Mesenchymal stem cell (in vitro differentiated cells and primary cell): ENCODE measurements around the gene DMXL1.

Experiments
- DNase-seq: peaks from one replicate; pipeline ENCODE4 v3.0.0-alpha.2; 2013
- H2AFZ ChIP-seq: one replicate; pipeline ENCODE4 v1.6.1; 2013; ENCODE audit warnings: low read depth, mild to moderate bottlenecking, control low read depth, inconsistent platforms, low read length, moderate library complexity
- H2AK5ac ChIP-seq: 2 replicates; pipeline ENCODE4 v1.6.1; 2013; ENCODE audit warnings: low read length, moderate library complexity, mild to moderate bottlenecking, inconsistent platforms; ENCODE audit not compliant: severe bottlenecking
- H2BK120ac ChIP-seq: one replicate; pipeline ENCODE4 v1.6.1; 2013; ENCODE audit warnings: low read depth, mild to moderate bottlenecking, inconsistent platforms, low read length, moderate library complexity
- H2BK12ac ChIP-seq, 2 experiments: one replicate each; pipeline ENCODE4 v1.6.1; 2013; ENCODE audit warnings: inconsistent platforms in 2 of 2, low read length in 2 of 2, mild to moderate bottlenecking in 2 of 2, moderate library complexity in 2 of 2, control low read depth in 1 of 2
- H2BK15ac ChIP-seq: one replicate; pipeline ENCODE4 v1.6.1; 2013; ENCODE audit warnings: mild to moderate bottlenecking, low read depth, inconsistent platforms; ENCODE audit not compliant: poor library complexity, severe bottlenecking
- H2BK5ac ChIP-seq: 2 replicates; pipeline ENCODE4 v1.6.1; 2013; ENCODE audit warnings: low read depth, mild to moderate bottlenecking, low read length, control low read depth, inconsistent platforms; ENCODE audit not compliant: poor library complexity, severe bottlenecking
- H3K14ac ChIP-seq, 2 experiments: one replicate each; pipeline ENCODE4 v1.6.1; 2013; ENCODE audit warnings: inconsistent platforms in 2 of 2, low read length in 2 of 2, control low read depth in 1 of 2, mild to moderate bottlenecking in 1 of 2, moderate library complexity in 1 of 2
- H3K18ac ChIP-seq, 2 experiments: one replicate each; pipeline ENCODE4 v1.6.1; 2013; ENCODE audit warnings: inconsistent platforms in 2 of 2, low read length in 2 of 2, control low read depth in 1 of 2, low read depth in 1 of 2, mild to moderate bottlenecking in 1 of 2
- H3K23ac ChIP-seq, 2 experiments: one replicate each; pipeline ENCODE4 v1.6.1; 2013; ENCODE audit warnings: inconsistent platforms in 2 of 2, low read length in 2 of 2, mild to moderate bottlenecking in 2 of 2, moderate library complexity in 2 of 2, control low read depth in 1 of 2
- H3K27ac ChIP-seq: 2 replicates; pipeline ENCODE4 v1.5.1; 2013; ENCODE audit warnings: mild to moderate bottlenecking, moderate library complexity, low read length, control low read depth, inconsistent platforms; ENCODE audit not compliant: poor library complexity, severe bottlenecking
- H3K27me3 ChIP-seq, 2 experiments: 2 replicates each; pipeline versions ENCODE4 v1.6.1 to v1.7.0; 2013; ENCODE audit warnings: low read length in 2 of 2, mild to moderate bottlenecking in 2 of 2, moderate library complexity in 2 of 2, control low read depth in 1 of 2, inconsistent platforms in 1 of 2; ENCODE audit not compliant: control insufficient read depth in 1 of 2, insufficient read depth in 1 of 2
- H3K36me3 ChIP-seq, 2 experiments: 2 replicates each; pipeline versions ENCODE4 v1.6.1 to v1.7.0; 2013; ENCODE audit warnings: low read length in 2 of 2, control low read depth in 1 of 2, inconsistent platforms in 1 of 2, low read depth in 1 of 2, mild to moderate bottlenecking in 1 of 2; ENCODE audit not compliant: insufficient read depth in 2 of 2, control insufficient read depth in 1 of 2
- H3K4ac ChIP-seq, 2 experiments: one replicate each; pipeline ENCODE4 v1.6.1; 2013; ENCODE audit warnings: inconsistent platforms in 2 of 2, low read length in 2 of 2, mild to moderate bottlenecking in 2 of 2, moderate library complexity in 2 of 2, control low read depth in 1 of 2, low read depth in 1 of 2
- H3K4me1 ChIP-seq: 2 replicates; pipeline ENCODE4 v1.6.1; 2013; ENCODE audit warnings: low read depth, low read length, control low read depth; ENCODE audit not compliant: control insufficient read depth, insufficient read depth
- H3K4me2 ChIP-seq: 2 replicates; pipeline ENCODE4 v1.6.1; 2013; ENCODE audit warnings: low read length, mild to moderate bottlenecking, inconsistent platforms; ENCODE audit not compliant: poor library complexity, severe bottlenecking
- H3K4me3 ChIP-seq, 2 experiments: 2 replicates each; pipeline versions ENCODE4 v1.5.1 to v1.7.0; 2013; ENCODE audit warnings: low read length in 2 of 2, mild to moderate bottlenecking in 2 of 2, control low read depth in 1 of 2, low read depth in 1 of 2; ENCODE audit not compliant: insufficient read depth in 1 of 2
- H3K79me1 ChIP-seq: replicated peaks from 2 replicates; pipeline ENCODE4 v1.6.1; 2013; ENCODE audit warnings: mild to moderate bottlenecking, control low read depth, low read length, inconsistent platforms; ENCODE audit not compliant: poor library complexity, severe bottlenecking
- H3K9ac ChIP-seq: 2 replicates; pipeline ENCODE4 v1.7.0; 2013; ENCODE audit warnings: mild to moderate bottlenecking, low read length, moderate library complexity
- H3K9me3 ChIP-seq: 2 replicates; pipeline ENCODE4 v1.7.0; 2013; ENCODE audit warnings: mild to moderate bottlenecking, low read length; ENCODE audit not compliant: control insufficient read depth
- H4K8ac ChIP-seq: one replicate; pipeline ENCODE4 v1.6.1; 2013; ENCODE audit warnings: inconsistent platforms, mild to moderate bottlenecking, low read length, moderate library complexity
- H4K91ac ChIP-seq: one replicate; pipeline ENCODE4 v1.6.1; 2013; ENCODE audit warnings: mild to moderate bottlenecking, low read length, inconsistent platforms
- WGBS: methylation state at CpG from one replicate; pipeline ENCODE4 v1.1.7; 2013; ENCODE audit warnings: mixed read lengths; 5-methylcytosine and 5-hydroxymethylcytosine counted together

DMXL1 gene

GRCh38 chr5:119112151-119112550 is 41.3 kb downstream of the DMXL1 start:
- Histone ChIP-seq H3K9ac (no peak overlapping the region), H3K79me1 (peaks cover 5% of the 10 kb centered on the region), H3K14ac (no peak overlapping the region), H2AFZ (no peak overlapping the region), H2AK5ac (no peak overlapping the region), H3K9me3 (no peaks in the 10 kb centered on the region), H3K4me1 (no peaks in the 10 kb centered on the region), H4K8ac (no peak overlapping the region), H3K4me2 (no peak overlapping the region), H3K36me3 (peaks cover 6 to 62% of the 10 kb centered on the region in 2 experiments), H2BK12ac (no peak overlapping the region), H3K27ac (no peak overlapping the region), H3K18ac (no peak overlapping the region), H2BK120ac (no peak overlapping the region), H3K27me3 (no peaks in the 10 kb centered on the region), H3K4me3 (no peak overlapping the region), H3K4ac (no peak overlapping the region), H3K23ac (no peak overlapping the region), H2BK15ac (no peak overlapping the region), H2BK5ac (no peak overlapping the region), H4K91ac (no peak overlapping the region)
- no peak for DNase-seq
- 86% methylated on average over 5 of the region's 5 CpGs for WGBS

GRCh38 chr5:119117237-119117636 is 46.4 kb downstream of the DMXL1 start:
- H3K23ac ChIP-seq: no peak overlapping the region
- no peak for DNase-seq

GRCh38 chr5:119118000-119118399 is 47.1 kb downstream of the DMXL1 start:
- no peak overlapping the region for H2AK5ac ChIP-seq
- no peak overlapping the region for H2BK12ac ChIP-seq
- H3K23ac ChIP-seq: no peak overlapping the region
- no peak overlapping the region for H3K4me3 ChIP-seq
- no peak overlapping the region for H2BK5ac ChIP-seq
- H2AFZ ChIP-seq: no peak overlapping the region
- H4K91ac ChIP-seq: no peak overlapping the region
- H4K8ac ChIP-seq: no peak overlapping the region
- H3K9me3 ChIP-seq: no peaks in the 10 kb centered on the region
- H3K18ac ChIP-seq: no peak overlapping the region
- no peak overlapping the region for H2BK15ac ChIP-seq
- no peak overlapping the region for H3K4ac ChIP-seq
- H3K36me3 ChIP-seq: peaks cover 14 to 62% of the 10 kb centered on the region in 2 experiments
- no peak overlapping the region for H3K4me2 ChIP-seq
- no peak overlapping the region for H3K14ac ChIP-seq
- H3K27me3 ChIP-seq: no peaks in the 10 kb centered on the region
- H3K79me1 ChIP-seq: peaks cover 2% of the 10 kb centered on the region
- no peak overlapping the region for H3K9ac ChIP-seq
- no peak overlapping the region for H3K27ac ChIP-seq
- no peaks in the 10 kb centered on the region for H3K4me1 ChIP-seq
- DNase-seq: no peak
- no peak overlapping the region for H2BK120ac ChIP-seq

More at GRCh38 chr5:119117237-119117636, 46.4 kb downstream of the DMXL1 start:
- Histone ChIP-seq H2BK120ac (no peak overlapping the region), H2BK15ac (no peak overlapping the region), H3K4me1 (no peaks in the 10 kb centered on the region), H2AFZ (no peak overlapping the region), H4K8ac (no peak overlapping the region), H3K14ac (no peak overlapping the region), H3K36me3 (peaks cover 9 to 65% of the 10 kb centered on the region in 2 experiments), H3K4me2 (no peak overlapping the region), H2BK5ac (no peak overlapping the region), H2BK12ac (no peak overlapping the region), H3K4ac (no peak overlapping the region), H3K27me3 (no peaks in the 10 kb centered on the region), H3K9me3 (no peaks in the 10 kb centered on the region), H2AK5ac (no peak overlapping the region), H3K4me3 (no peak overlapping the region), H3K18ac (no peak overlapping the region), H3K79me1 (peaks cover 2% of the 10 kb centered on the region), H4K91ac (no peak overlapping the region), H3K27ac (no peak overlapping the region), H3K9ac (no peak overlapping the region)
- WGBS: 100% methylated on average over 1 of the region's 2 CpGs

GRCh38 chr5:119120893-119121292 is 50.0 kb downstream of the DMXL1 start:
- H3K79me1 ChIP-seq: peaks cover 6% of the 10 kb centered on the region
- H2AFZ ChIP-seq: no peak overlapping the region
- H3K9me3 ChIP-seq: no peaks in the 10 kb centered on the region
- H2BK120ac ChIP-seq: no peak overlapping the region
- H3K23ac ChIP-seq: no peak overlapping the region
- no peak overlapping the region for H3K4me3 ChIP-seq
- DNase-seq: no peak
- no peak overlapping the region for H3K9ac ChIP-seq
- WGBS: 95% methylated on average over 3 of the region's 4 CpGs
- no peak overlapping the region for H3K4ac ChIP-seq
- peaks cover 23 to 63% of the 10 kb centered on the region in 2 experiments for H3K36me3 ChIP-seq
- no peak overlapping the region for H3K18ac ChIP-seq
- H4K8ac ChIP-seq: no peak overlapping the region
- no peaks in the 10 kb centered on the region for H3K4me1 ChIP-seq
- H3K4me2 ChIP-seq: no peak overlapping the region
- H2BK5ac ChIP-seq: no peak overlapping the region
- no peak overlapping the region for H2AK5ac ChIP-seq
- no peak overlapping the region for H4K91ac ChIP-seq
- H3K27me3 ChIP-seq: no peaks in the 10 kb centered on the region
- no peak overlapping the region for H3K27ac ChIP-seq
- no peak overlapping the region for H2BK15ac ChIP-seq
- H3K14ac ChIP-seq: no peak overlapping the region
- no peak overlapping the region for H2BK12ac ChIP-seq
